ENCODE measurements around the gene PFKP.
A peak's percentile ranks its signal among the peaks of the same experiment; 100 is the strongest.

Gene PFKP

DNA sequence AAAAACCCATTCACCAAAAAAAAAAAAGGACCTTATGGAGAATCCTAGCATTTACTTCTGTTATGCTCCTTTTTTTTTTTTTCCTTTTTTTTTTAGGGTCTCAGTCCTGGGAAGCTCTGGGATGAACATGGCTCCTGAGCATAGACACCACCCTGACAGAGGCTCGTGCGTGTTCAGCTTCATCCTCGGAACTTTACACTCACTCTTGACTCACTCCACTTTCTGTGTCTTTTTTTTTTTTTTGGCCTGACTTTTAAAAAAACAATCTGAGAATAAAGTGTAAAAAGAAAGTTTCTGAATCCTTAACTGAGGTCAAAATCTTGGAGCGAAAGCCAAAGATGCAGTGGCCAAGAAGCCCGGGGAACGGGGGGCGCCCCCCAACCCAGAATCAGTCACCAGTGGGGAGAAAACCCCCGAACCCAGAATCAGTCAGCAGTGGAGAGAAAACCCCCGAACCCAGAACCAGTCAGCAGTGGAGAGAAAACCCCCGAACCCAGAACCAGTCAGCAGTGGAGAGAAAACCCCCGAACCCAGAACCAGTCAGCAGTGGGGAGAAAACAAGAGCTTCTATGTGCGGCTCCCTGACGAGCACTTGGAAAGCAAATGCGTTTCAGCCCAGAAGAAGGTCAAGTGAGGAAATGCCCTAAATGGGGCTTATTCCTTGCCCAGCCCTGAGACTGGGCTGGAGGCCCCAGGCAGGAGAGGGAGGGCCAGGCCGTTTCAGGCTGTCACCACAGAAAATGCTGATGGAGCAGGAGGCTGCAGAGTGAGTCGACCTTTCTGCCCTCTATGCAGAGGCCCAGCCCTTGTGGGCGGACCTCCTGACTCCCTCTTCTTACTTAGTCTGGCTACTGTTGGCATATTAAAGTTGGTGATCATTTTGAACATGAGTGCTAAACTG lies 19.0 kb upstream of the PFKP start:
- DNase-seq: no peak

- no peak for DNase-seq
These were observed 15.7 kb upstream of the PFKP start for GRCh38 chr10:3051692-3052091.

- DNase-seq: no peak
These were observed 14.2 kb upstream of the PFKP start for GRCh38 chr10:3053155-3053554.

DNA sequence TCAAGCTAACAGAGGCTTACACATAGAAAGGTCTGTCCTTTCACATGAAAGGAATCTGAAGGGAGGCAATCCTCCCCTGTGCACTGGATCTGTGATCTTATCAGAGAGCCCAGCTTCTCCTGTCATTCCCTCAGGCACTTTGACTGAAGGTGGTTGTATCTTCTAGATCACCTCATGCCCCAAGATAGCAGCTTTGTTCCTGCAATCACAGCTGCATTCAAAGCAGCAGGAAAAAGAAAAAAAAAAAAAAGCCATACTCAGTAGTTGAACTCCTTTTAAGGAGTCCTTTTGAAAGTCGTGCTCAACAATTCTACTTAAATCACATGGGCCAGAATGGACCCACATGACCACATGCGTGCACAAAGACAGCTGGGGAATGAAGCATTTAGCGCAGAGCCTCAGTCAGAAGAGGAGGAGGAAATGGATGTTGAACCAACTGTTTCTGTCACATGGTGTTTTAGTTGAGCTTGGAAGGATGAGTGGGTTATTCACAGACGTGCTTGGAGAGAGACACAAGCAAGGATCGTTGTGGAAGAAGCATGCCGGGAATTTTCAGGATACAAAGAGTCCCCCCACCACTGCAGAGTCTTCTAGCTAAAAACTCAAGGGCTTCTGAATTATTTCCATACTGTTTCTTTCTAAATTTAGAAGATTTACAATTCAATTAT lies 13.0 kb upstream of the PFKP start:
- DNase-seq: no peak

DNA sequence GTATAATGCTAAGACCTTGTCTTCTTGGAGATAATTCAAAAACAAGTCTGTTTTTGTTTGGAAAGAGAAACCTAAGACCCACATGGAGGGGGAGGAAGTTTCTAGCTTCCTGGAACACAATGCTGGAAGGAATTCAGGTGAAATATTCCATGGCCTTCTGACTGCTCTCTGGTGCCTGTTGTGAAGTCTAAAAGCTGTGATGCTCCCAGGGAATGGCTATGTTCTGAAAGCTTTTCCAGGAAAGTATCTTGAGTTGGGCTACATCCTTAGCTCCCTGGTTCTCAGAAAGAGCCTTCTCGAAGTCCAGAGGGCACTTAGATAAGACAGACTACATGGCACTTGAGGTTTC lies 12.5 kb upstream of the PFKP start:
- no peak for DNase-seq

DNA sequence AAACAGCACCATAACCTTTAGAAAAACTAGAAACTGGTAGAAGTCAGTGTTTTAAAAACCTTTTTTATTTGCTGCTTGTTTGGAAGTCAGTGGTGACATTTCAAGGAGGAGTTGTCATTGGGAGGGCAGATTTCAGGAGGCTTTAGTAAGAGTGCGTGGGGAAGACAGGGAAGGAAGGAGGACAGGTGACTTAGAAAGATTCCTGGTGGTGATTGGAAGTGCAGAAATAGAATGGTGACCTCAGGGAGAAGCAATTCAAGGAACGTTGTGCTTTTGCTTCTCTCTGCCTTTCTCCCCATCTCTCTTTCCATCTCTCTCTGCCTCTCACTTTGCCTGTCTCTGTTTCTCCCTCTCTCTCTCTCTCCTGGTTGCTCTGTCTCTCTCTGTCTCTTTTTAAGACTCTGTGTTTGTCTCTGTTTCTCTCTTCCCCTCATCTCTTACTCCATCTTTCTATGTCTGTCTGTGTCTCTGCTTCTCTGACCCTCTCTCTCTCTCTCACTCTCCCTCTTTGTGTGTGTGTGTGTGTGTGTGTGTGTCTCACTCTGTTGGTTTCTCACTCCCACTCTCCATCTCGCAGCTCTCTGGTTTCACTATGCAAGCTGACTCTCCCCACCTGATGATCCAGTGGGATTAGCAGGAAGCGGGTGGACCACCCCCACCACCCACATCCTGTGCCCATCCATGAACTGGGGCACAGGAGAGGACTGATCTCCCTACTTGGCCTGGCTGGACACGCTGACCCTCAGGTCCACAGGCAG lies 10.9 kb upstream of the PFKP start:
- no peak for DNase-seq

- no peak for DNase-seq
These were observed 9.4 kb upstream of the PFKP start for GRCh38 chr10:3057946-3058345.

DNA sequence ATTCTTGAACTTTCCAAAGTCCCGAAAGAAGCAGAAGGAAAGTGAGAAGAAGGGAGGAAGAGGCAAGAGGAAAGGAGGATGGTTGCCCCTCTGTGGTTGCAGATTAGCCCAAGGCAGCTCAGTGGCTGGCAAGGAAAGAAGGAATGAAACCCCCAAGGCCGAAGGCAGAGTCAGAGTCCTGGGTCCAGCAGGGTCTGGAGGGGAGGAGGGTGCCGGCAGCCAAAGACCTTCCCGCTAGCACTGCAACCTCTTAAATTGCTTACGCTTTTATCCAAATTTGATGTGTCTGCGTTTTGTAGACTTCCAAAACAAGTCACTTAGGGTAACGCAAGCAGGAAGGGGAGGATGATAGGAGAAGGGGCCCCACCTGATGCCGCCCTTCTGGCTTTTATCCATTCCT lies 7.4 kb upstream of the PFKP start:
- no peak for DNase-seq

DNA sequence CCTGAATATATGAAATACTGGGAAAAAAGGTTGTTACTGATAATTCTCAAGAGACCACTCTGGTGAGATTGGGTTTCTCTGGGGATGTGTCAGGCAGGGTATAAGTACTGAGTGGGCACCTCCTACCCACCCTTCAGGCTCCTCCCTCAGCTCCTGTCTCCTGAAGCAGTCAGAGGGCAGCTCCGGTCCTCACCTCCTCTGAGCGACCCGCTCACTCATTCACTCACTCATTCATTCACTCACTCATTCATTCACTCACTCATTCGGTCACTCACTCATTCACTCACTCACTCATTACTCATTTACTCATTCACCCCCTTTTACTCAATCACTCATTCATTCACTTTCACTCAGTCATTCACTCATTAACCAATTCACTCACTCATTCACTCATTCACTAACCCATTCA lies 6.9 kb upstream of the PFKP start:
- no peak for DNase-seq

DNA sequence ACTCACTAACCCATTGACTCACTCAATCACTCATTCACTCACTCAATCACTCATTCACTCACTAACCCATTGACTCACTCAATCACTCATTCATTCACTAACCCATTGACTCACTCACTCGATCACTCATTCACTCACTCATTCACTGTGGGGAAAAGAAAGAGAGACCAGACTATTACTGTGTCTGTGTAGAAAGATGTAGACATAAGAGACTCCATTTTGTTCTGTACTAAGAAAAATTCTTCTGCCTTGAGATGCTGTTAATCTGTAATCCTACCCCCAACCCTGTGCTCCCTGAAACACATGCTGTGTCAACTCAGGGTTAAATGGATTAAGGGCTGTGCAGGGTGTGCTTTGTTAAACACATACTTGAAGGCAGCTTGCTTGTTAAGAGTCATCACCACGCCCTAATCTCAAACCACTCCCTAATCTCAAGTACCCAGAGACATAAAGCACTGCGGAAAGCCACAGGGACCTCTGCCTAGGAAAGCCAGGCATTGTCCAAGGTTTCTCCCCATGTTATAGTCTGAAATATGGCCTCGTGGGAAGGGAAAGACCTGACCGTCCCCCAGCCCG lies 5.9 kb upstream of the PFKP start:
- peak; percentile 75 for DNase-seq

- no peak for DNase-seq
These were observed 4.7 kb upstream of the PFKP start for GRCh38 chr10:3062502-3063186.

- no peak for DNase-seq
These were observed 2.9 kb upstream of the PFKP start for GRCh38 chr10:3064423-3064822.

DNA sequence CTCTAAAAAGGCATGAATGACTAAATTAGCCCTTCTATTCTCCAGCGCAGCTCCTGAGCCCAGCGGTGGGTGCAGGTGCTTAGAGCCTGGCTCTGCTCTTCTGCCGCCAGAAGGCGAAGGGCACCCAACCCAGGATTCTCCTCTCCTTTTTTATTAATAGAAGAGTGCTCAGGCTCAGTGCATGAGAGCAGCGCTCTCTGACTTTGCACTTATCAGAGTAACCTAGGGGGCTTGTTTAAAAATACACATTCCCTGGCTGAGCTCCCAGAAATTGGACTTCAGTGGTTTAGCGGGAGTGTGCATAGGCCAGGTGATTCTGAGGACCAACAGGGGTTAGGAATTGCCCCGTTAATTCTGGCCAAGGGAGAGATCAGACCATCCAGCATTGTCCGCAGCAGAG lies 1.7 kb upstream of the PFKP start:
- DNase-seq: no peak

- DNase-seq: no peak
These were observed 831 bp upstream of the PFKP start for GRCh38 chr10:3066317-3067117.

DNA sequence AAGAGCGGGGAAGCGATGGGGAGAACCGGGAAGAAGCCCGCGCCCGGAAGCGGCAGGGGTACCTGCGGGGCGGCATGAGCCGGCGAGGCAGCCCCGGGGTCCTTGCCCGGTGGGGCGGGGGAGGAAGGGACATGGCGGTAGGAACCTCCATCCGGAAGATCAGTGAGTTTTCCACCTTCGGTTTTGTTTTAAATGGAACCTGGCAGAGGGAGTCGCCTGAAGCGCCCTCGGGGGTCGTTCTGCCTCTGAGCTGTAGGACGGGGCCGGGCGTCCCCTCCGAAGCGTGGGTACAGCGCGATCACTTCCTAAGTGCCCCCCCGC lies 471 bp downstream of the PFKP start:
- no peak for DNase-seq

- peak; percentile 54 for DNase-seq
These were observed 1.0 kb downstream of the PFKP start for GRCh38 chr10:3068201-3068967.

DNA sequence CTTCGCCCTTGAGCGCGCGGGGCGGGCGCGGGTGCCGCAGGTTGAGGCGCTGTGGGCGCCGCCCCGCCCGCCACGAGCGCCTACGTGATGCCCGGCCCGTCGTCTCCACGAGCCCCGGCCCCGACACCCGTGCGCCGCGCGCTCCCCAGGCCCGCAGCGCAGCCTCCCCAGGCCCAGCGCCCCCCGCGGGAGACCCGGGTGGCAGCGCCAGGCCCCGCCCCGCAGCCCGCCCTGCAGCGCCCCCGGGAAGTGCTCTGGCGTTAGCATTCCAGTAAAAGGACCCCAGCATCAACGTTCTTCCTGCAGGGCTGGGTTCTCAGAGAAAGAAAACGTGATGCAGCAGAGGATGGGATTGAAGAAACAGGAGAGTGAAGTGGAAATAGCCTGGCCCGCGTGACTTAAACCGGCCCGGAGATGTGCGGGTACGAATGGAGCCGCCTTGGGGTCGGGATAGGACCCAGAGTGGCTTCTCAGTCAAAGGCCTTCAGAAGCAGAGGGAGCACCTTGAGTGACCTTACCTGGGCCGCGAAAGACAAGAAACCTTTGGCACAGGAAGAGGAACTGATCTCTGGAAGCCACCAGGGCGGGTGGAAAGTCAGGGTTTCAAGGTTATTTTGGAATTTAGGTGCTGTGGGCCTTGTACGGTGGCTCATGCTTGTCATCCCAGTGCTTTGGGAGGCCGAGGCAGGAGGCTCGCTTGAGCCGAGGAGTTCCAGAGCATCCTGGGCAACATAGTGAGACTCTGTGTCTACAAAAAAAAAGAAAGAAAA lies 1.8 kb downstream of the PFKP start:
- no peak for DNase-seq

- no peak for DNase-seq
These were observed 2.5 kb downstream of the PFKP start for GRCh38 chr10:3069876-3070275.

DNA sequence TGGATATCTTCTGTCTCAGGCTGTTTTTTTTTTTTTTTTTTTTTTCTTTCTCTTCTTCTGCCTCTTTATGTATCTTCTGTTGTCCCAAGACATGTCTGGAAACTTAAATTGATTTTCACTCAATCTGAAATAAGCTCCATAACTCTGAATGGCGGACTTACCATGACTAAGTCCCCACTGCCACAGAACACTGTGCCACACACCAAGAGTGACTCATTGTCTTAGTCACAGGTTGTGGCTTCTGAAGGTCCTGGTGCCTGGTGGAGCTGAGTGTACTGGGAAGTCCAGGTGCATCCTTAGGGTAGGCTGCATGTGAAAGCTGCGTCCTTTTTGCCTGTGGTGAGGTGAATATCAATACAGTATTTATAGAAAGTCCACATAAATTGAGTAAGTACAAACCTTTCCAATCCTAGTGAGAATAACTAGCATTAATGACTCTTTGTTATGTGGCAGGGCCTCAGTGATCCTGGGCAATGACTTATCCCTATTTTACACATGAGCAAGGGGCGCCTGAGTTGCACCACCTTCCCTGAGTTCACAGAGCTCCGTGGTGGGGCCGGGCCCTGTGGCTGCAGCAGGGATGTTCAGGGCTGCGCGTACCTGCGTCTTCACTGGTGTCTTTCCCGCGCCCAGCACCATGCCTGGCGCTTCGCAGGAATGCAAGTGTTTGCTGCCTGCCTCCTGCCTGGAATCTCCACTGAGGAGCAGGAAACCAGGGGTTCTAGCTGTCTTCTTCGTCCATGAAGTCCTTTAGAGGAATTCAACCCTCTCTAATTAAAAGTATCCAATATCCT lies 4.3 kb downstream of the PFKP start:
- DNase-seq: peak; percentile 47
